Measurements from ENCODE around the gene ZNF662.

Gene ZNF662

DNA sequence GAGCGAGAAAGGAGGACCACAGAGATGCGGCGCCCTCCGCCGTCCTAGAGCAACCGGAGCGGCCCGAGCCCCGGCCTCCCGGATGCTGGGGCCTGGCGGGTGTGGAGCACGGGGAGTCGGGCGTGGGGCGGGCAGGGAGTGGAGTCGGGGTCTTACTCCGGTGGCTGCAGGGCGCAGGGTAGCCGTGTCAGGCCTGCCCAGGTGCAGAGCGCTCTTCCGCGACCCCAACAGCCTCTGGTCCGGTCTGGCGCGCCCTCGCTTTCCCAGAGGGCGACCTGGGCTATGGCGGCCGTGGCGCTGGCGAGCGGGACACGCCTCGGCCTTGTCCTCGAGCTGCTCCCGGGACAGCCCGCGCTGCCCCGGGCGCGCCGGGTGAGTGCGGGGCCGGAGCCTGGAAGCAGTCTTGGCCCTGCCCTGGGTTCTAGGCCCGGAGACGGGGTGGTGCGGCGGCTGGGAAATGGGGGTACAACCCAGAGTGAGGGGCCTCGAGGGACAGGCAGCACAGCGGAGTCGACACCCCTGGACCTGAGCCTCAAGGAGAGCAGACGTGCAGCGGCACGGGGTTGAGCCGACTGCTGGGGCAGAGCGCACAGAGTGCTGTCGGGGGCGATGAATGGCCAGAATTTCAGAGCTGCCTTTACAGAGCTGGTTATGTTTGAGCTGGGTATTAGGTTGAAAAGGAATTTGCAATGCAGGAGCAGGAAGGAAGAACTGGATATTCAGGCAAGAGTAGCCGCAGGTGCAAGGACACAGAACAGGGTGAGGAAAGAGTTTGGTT, at the start of gene ZNF662:
Gene ZNF662 (plus strand): TSS at position 73 of the 778 bp plus-strand sequence. CDS start 1,973 bp downstream, outside the sequence.
- FAIRE-seq: no peak
- no peak for DNase-seq (ENCODE audit: insufficient read length, low spot score)
- no peak for TF ChIP-seq POLR2A (IDR thresholded peaks at IDR 0.05; ENCODE audit: low read depth, low read length)

DNA sequence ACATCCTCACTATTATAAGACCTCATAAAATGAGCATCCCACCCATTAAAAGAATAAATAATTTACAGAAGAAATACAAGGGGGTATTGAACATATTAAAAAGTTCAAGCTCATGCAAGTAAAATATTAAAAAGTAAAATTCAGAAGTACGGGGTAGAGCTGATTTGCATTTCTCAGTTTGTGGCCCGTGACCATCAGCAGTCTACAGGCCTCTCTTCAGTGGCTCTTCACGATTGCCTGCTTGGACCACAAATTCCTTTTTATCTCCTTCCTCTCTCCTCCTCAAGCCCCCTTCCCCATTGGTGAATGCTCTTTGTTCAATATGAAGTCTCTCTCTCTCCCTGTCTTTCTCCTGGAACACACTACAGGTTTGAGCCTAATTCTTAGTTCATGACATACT, 49.4 kb upstream of the ZNF662 start:
- DNase-seq (ENCODE audit: insufficient read length, low spot score) (no peak), FAIRE-seq (no peak)
- TF ChIP-seq POLR2A (IDR thresholded peaks at IDR 0.05; ENCODE audit: low read depth, low read length): no peak

DNA sequence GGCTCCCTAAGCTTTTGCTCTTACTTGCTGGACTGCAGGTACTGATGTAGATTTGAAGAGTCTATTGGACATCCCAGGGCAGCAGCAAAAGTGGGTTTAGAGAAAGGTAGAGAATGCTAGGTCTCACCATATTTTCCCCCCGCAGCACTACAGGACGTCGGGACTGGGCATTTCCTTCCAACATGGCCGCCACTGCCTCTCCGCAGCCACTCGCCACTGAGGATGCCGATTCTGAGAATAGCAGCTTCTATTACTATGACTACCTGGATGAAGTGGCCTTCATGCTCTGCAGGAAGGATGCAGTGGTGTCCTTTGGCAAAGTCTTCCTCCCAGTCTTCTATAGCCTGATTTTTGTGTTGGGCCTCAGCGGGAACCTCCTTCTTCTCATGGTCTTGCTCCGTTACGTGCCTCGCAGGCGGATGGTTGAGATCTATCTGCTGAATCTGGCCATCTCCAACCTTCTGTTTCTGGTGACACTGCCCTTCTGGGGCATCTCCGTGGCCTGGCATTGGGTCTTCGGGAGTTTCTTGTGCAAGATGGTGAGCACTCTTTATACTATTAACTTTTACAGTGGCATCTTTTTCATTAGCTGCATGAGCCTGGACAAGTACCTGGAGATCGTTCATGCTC, 41.5 kb upstream of the ZNF662 start:
- no peak for FAIRE-seq
- DNase-seq (ENCODE audit: insufficient read length, low spot score): no peak

DNA sequence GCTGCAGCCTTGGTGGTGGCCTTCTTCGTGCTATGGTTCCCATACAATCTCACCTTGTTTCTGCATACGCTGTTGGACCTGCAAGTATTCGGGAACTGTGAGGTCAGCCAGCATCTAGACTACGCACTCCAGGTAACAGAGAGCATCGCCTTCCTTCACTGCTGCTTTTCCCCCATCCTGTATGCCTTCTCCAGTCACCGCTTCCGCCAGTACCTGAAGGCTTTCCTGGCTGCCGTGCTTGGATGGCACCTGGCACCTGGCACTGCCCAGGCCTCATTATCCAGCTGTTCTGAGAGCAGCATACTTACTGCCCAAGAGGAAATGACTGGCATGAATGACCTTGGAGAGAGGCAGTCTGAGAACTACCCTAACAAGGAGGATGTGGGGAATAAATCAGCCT, 40.7 kb upstream of the ZNF662 start:
- no peak for TF ChIP-seq POLR2A (IDR thresholded peaks at IDR 0.05; ENCODE audit: low read depth, low read length)
- DNase-seq (ENCODE audit: insufficient read length, low spot score): no peak
- no peak for FAIRE-seq

More for the DNA sequence above, 41.5 kb upstream of the ZNF662 start:
- TF ChIP-seq POLR2A (IDR thresholded peaks at IDR 0.05; ENCODE audit: low read depth, low read length): no peak

DNA sequence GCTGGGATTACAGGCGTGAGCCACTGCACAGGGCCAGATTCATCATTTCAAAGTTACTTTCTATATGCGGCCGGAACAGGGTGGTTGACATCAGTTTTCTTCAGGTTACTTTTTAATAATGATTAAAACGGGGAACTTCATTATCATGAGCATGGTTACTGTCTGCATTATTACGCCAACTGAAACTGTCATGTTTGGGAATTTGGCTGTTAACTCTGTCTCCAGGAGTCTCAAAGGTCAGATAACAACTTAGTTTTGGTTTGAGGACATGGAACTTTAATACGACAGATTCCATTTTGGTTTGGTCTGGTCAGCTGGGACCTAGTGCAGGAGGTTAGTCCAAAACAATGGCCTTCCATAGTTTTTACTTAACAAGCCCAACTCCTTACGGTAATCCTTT, 38.8 kb upstream of the ZNF662 start:
- DNase-seq (ENCODE audit: insufficient read length, low spot score) (no peak), FAIRE-seq (no peak)
- no peak for TF ChIP-seq POLR2A (IDR thresholded peaks at IDR 0.05; ENCODE audit: low read depth, low read length)

DNA sequence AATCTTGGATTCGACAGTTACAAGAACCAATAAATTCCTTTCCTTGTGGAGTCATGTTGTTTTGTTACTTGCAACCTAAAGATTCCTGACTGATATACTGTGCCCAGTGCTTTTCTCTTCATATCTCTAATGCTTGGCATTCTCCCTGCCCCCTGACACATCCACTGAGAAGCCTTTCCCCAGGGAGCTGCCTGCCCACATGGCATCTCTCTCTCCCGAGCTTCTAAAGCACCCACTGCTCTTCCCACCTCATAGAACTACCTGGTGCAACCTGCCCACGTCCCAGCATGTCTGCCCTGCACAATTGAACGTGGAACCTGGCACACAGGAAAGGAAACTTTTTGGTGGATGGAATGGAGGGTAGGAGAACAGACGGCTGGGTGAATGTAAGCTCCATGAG, 37.1 kb upstream of the ZNF662 start:
- no peak for DNase-seq (ENCODE audit: insufficient read length, low spot score)
- no peak for FAIRE-seq
- no peak for TF ChIP-seq POLR2A (IDR thresholded peaks at IDR 0.05; ENCODE audit: low read depth, low read length)

DNA sequence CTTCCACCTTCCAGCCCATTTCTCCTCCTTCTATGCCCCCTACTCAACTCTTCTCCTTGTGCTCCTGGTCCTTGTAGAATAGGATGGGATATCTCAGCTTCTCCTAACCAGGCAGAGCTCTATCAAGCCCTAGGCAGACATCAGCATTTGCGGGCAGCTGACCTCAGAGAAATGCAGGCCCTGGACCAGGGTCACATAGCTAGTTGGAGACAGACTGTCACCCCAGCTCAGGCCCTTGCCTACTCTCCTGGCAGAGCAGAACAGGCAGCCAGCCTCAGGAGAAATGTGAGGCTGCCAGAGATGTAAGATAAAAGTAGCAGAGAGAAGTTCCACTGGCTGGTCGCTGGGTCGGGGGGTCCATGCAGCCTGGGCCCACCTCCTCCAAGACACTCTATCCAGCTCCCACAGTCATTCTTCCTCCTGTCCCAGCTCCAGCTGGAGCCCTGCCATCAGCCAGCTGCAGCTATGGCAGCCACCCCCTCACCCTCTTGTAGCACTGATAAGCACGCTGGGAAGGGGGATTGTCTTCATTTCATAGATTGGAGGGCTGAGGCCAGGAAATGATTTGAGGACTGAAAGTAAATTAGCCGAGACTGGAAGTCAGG, 34.2 kb upstream of the ZNF662 start:
- TF ChIP-seq POLR2A (IDR thresholded peaks at IDR 0.05; ENCODE audit: low read depth, low read length): no peak
- no peak for FAIRE-seq
- DNase-seq (ENCODE audit: insufficient read length, low spot score): no peak

DNA sequence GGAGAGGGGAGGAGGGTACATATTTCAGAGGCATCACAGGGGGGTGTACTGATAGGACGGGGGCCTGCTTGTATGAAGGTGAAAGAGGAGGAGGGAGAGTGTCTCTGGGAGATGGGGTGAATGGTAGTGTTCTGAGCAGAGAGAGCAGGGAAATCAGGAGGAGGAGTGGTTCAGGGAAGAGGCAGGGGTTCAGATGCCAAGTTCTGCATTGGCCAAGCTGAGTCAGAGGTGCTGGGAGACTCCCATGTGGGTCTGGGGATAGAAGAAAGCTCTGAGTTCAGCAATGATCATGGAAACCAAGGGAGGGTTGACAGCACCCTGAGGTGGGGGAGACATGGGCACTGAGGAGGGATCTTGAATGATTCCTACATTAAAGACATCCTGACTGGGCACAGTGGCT, 33.2 kb upstream of the ZNF662 start:
- FAIRE-seq (no peak), DNase-seq (ENCODE audit: insufficient read length, low spot score) (no peak)
- no peak for TF ChIP-seq POLR2A (IDR thresholded peaks at IDR 0.05; ENCODE audit: low read depth, low read length)

DNA sequence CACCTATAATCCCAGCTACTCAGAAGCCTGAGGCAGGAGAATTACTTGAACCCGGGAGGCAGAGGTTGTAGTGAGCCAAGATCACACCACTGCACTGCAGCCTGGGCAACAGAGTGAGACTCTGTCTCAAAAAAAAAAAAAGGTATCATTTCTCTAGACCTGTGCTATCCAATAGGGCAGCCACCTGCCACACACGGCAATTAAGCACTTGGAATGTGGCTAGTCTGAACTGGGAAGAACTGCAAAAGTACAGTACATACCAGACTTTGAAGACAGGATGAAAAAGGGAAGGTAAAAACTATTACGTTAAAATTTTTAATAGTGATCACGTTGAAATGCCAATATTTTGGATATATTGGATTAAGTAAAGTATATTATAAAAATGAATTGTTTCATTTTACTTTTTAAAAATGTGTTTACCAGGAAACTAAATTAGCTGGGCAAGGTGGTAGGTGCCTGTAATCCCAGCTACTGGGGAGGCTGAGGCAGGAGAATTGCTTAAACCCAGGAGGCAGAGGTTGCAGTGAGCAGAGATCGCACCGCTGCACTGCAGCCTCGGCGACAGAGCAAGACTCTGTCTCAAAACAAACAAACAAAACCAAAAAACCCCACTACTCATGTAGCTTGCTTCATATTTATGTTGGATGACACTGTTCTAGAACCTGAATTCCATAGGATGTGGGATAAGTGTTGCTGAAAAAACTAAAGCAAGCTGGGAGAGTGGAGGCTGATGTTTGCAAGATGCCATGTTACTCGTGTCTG, 32.5 kb upstream of the ZNF662 start:
- FAIRE-seq (no peak), DNase-seq (ENCODE audit: insufficient read length, low spot score) (no peak)
- TF ChIP-seq POLR2A (IDR thresholded peaks at IDR 0.05; ENCODE audit: low read depth, low read length): no peak

DNA sequence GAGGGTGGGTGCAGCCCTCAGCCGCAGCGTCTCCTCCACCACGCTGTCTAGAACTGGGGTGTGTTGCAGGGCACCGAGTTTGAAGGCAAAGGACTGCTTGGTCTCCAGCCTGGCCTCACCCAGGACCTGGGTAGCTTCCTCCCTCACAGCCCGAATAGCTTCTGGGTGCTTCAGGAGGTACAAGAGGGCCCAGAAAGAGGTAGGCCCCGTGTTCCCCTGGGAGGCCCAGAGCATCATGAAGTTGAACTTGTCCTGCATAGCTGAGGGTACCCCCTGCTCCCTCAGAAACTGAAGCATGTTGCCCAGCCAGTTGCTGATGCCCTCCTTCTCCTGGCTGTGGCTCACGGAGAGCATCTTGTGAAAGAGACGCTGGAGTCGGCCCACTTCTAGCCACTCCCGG, 31.2 kb upstream of the ZNF662 start:
- FAIRE-seq: no peak
- no peak for DNase-seq (ENCODE audit: insufficient read length, low spot score)
- TF ChIP-seq POLR2A (IDR thresholded peaks at IDR 0.05; ENCODE audit: low read depth, low read length): no peak

DNA sequence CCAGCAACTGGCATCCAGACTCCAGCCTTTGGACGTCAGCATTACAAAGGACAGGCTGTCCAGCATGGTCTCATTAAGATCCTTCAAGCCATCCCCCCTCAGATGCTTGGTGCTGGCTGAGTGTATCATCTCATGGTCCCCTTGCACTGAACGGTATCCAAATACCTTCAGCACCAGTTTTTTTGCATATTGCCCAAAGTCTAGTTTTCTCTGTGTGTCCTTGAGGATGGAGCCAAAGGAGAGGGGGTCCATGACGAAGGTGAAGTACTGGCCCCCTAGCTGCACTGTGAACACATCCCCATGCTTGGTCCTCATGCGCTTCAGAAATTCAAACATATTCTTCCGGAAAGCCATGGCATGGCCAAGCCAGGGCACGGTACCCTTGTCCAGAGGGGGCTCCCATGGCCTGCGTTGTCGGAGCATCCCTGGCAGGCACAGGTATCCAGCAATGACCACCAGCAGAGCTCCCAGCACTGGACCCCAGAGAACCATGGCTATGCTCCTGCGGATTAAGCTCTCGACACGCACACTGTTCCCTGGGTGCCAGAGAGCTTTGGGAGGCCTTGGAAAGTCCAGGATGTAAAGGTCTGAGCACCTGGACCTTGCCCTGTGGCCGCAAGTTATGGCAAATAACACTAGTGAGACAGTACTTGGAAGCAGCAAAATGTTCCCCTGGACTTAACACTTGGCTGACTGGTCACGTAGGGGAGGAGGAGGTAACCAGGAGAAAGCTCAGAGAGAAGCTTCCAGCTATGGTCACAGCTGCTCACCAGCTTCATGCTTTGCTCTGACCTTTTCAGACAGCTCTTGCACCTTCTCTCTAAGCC, 30.4 kb upstream of the ZNF662 start, which contains the start of gene CYP8B1:
Gene CYP8B1 (minus strand): TSS at position 555 of the 827 bp plus-strand sequence. CDS start 63 bp downstream, at position 492.
- TF ChIP-seq POLR2A (IDR thresholded peaks at IDR 0.05; ENCODE audit: low read depth, low read length): no peak
- FAIRE-seq (no peak), DNase-seq (ENCODE audit: insufficient read length, low spot score) (no peak)

DNA sequence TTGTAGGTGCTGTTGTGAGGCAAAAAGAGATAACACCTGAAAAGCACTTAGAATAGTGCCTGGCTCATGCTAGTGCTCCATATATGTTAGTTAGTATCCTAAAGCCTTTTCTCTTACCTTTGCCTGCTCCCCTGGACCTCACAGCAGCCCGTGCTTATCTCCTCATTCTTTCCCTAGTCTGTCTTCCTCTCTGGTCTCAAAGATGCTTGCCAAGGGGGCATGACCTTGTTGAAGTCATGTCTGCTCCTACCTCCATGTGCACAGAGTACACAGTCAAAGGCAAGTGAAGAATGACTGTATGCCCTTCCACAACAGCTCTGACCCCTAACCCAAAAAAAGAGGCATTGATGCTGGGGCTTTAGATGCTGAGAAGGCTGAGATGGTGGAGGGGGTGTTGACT, 29.5 kb upstream of the ZNF662 start:
- no peak for DNase-seq (ENCODE audit: insufficient read length, low spot score)
- no peak for FAIRE-seq
- TF ChIP-seq POLR2A (IDR thresholded peaks at IDR 0.05; ENCODE audit: low read depth, low read length): no peak
